HEK293 (cell line): ENCODE data around the gene ACTR1A.

ENCODE experiments used
- BCL11B ChIP-seq: fragments of 450-650 bp; formaldehyde crosslinking; IDR thresholded peaks from 2 replicates; pipeline ENCODE4 v1.5.1; 2016; ENCODE audit warnings: low read depth, missing biosample characterization, missing genetic modification characterization
- GLIS2 ChIP-seq: fragments of 450-650 bp; formaldehyde crosslinking; IDR thresholded peaks from 2 replicates; pipeline ENCODE4 v1.5.1; 2016; ENCODE audit warnings: missing biosample characterization, missing genetic modification characterization
- KLF1 ChIP-seq: fragments of 450-650 bp; formaldehyde crosslinking; IDR thresholded peaks from 2 replicates; pipeline ENCODE4 v1.5.1; 2016; ENCODE audit warnings: missing biosample characterization, missing genetic modification characterization
- OVOL3 ChIP-seq: fragments of 450-650 bp; formaldehyde crosslinking; IDR thresholded peaks from 2 replicates; pipeline ENCODE4 v1.5.1; 2016; ENCODE audit warnings: missing biosample characterization, missing genetic modification characterization
- SCRT1 ChIP-seq: fragments of 450-650 bp; formaldehyde crosslinking; IDR thresholded peaks from 2 replicates; pipeline ENCODE4 v1.5.1; 2016; ENCODE audit warnings: missing biosample characterization, missing genetic modification characterization, borderline replicate concordance
- SETDB1 ChIP-seq: IDR thresholded peaks from one replicate; pipeline ENCODE4 v1.6.1; 2017; ENCODE audit warnings: mild to moderate bottlenecking, low read length, moderate library complexity, mixed read lengths; ENCODE audit not compliant: insufficient read length
- SP3 ChIP-seq: fragments of 450-650 bp; formaldehyde crosslinking; IDR thresholded peaks from 2 replicates; pipeline ENCODE4 v1.5.1; 2016; ENCODE audit warnings: missing biosample characterization, missing genetic modification characterization
- ZEB2 ChIP-seq: fragments of 450-650 bp; formaldehyde crosslinking; IDR thresholded peaks from 2 replicates; pipeline ENCODE4 v1.5.1; 2016; ENCODE audit warnings: missing biosample characterization, missing genetic modification characterization
- ZFP41 ChIP-seq: fragments of 450-650 bp; formaldehyde crosslinking; IDR thresholded peaks from 2 replicates; pipeline ENCODE4 v1.5.1; 2016; ENCODE audit warnings: missing biosample characterization, missing genetic modification characterization, borderline replicate concordance
- ZNF10 ChIP-seq: fragments of 450-650 bp; formaldehyde crosslinking; IDR thresholded peaks from 2 replicates; pipeline ENCODE4 v1.5.1; 2017; ENCODE audit warnings: missing biosample characterization, missing genetic modification characterization
- ZNF112 ChIP-seq: fragments of 450-650 bp; formaldehyde crosslinking; IDR thresholded peaks from 2 replicates; pipeline ENCODE4 v1.5.0; 2017; ENCODE audit warnings: missing biosample characterization, missing genetic modification characterization
- ZNF121 ChIP-seq: fragments of 450-650 bp; formaldehyde crosslinking; IDR thresholded peaks from 2 replicates; pipeline ENCODE4 v1.5.1; 2016; ENCODE audit warnings: missing biosample characterization, missing genetic modification characterization
- ZNF140 ChIP-seq: fragments of 450-650 bp; formaldehyde crosslinking; IDR thresholded peaks from 2 replicates; pipeline ENCODE4 v1.5.1; 2016; ENCODE audit warnings: missing biosample characterization, missing genetic modification characterization
- ZNF155 ChIP-seq: fragments of 450-650 bp; formaldehyde crosslinking; IDR thresholded peaks from 2 replicates; pipeline ENCODE4 v1.5.1; 2016; ENCODE audit warnings: missing biosample characterization, missing genetic modification characterization
- ZNF2 ChIP-seq: fragments of 450-650 bp; formaldehyde crosslinking; IDR thresholded peaks from 2 replicates; pipeline ENCODE4 v1.5.1; 2016; ENCODE audit warnings: missing biosample characterization, missing genetic modification characterization
- ZNF223 ChIP-seq: fragments of 450-650 bp; formaldehyde crosslinking; IDR thresholded peaks from 2 replicates; pipeline ENCODE4 v1.5.1; 2016; ENCODE audit warnings: missing biosample characterization, missing genetic modification characterization
- ZNF335 ChIP-seq: fragments of 450-650 bp; formaldehyde crosslinking; conservative IDR thresholded peaks from 2 replicates; pipeline ENCODE4 v1.5.1; 2016; ENCODE audit warnings: missing biosample characterization, missing genetic modification characterization
- ZNF48 ChIP-seq: fragments of 450-650 bp; formaldehyde crosslinking; IDR thresholded peaks from 2 replicates; pipeline ENCODE4 v1.5.1; 2016; ENCODE audit warnings: missing biosample characterization, missing genetic modification characterization
- ZNF529 ChIP-seq: fragments of 450-650 bp; formaldehyde crosslinking; IDR thresholded peaks from 2 replicates; pipeline ENCODE4 v1.5.1; 2017; ENCODE audit warnings: missing genetic modification characterization, missing biosample characterization; ENCODE audit not compliant: insufficient replicate concordance
- ZNF530 ChIP-seq: fragments of 450-650 bp; formaldehyde crosslinking; IDR thresholded peaks from 2 replicates; pipeline ENCODE4 v1.5.1; 2016; ENCODE audit warnings: low read depth, missing biosample characterization, missing genetic modification characterization
- ZNF549 ChIP-seq: fragments of 450-650 bp; IDR thresholded peaks from 2 replicates; pipeline ENCODE4 v1.5.1; 2018; ENCODE audit warnings: missing biosample characterization, missing genetic modification characterization, mild to moderate bottlenecking, inconsistent platforms, moderate library complexity
- ZNF558 ChIP-seq: fragments of 450-650 bp; formaldehyde crosslinking; IDR thresholded peaks from 2 replicates; pipeline ENCODE4 v1.5.1; 2016; ENCODE audit warnings: missing biosample characterization, missing genetic modification characterization
- ZNF571 ChIP-seq: fragments of 450-650 bp; formaldehyde crosslinking; IDR thresholded peaks from 2 replicates; pipeline ENCODE4 v1.5.0; 2017; ENCODE audit warnings: missing biosample characterization, missing genetic modification characterization
- ZNF600 ChIP-seq: fragments of 450-650 bp; formaldehyde crosslinking; IDR thresholded peaks from 2 replicates; pipeline ENCODE4 v1.5.1; 2016; ENCODE audit warnings: missing biosample characterization, missing genetic modification characterization
- ZNF670 ChIP-seq: fragments of 450-650 bp; formaldehyde crosslinking; IDR thresholded peaks from 2 replicates; pipeline ENCODE4 v1.5.1; 2016; ENCODE audit warnings: missing biosample characterization, missing genetic modification characterization, low read depth
- ZNF677 ChIP-seq: fragments of 450-650 bp; IDR thresholded peaks from 2 replicates; pipeline ENCODE4 v1.5.0; 2018; ENCODE audit warnings: missing biosample characterization, mild to moderate bottlenecking, missing genetic modification characterization, moderate library complexity
- ZNF701 ChIP-seq: fragments of 450-650 bp; formaldehyde crosslinking; IDR thresholded peaks from 2 replicates; pipeline ENCODE4 v1.5.1; 2016; ENCODE audit warnings: missing biosample characterization, missing genetic modification characterization
- ZNF76 ChIP-seq: fragments of 450-650 bp; formaldehyde crosslinking; IDR thresholded peaks from 2 replicates; pipeline ENCODE4; 2016; ENCODE audit warnings: low read depth, missing biosample characterization, missing genetic modification characterization, borderline replicate concordance
- ZXDB ChIP-seq: fragments of 450-650 bp; formaldehyde crosslinking; IDR thresholded peaks from 2 replicates; pipeline ENCODE4 v1.5.1; 2016; ENCODE audit warnings: missing biosample characterization, missing genetic modification characterization
- TF ChIP-seq, protein P1 (sequence below): fragments of 450-650 bp; formaldehyde crosslinking; IDR thresholded peaks from 2 replicates; pipeline ENCODE4 v1.5.1; 2016; ENCODE audit warnings: missing biosample characterization, missing genetic modification characterization
- TF ChIP-seq, protein P2 (sequence below): fragments of 450-650 bp; formaldehyde crosslinking; IDR thresholded peaks from 2 replicates; pipeline ENCODE4 v1.5.1; 2016; ENCODE audit warnings: missing biosample characterization, missing genetic modification characterization
- TF ChIP-seq, protein P3 (sequence below): fragments of 450-650 bp; formaldehyde crosslinking; conservative IDR thresholded peaks from 2 replicates; pipeline ENCODE4 v1.5.1; 2016; ENCODE audit warnings: low read depth, missing biosample characterization, missing genetic modification characterization
- TF ChIP-seq, protein P4 (sequence below): fragments of 450-650 bp; IDR thresholded peaks from 2 replicates; pipeline ENCODE4 v1.5.1; 2018; ENCODE audit warnings: missing biosample characterization, mild to moderate bottlenecking, missing genetic modification characterization
- TF ChIP-seq, protein P5 (sequence below): fragments of 450-650 bp; formaldehyde crosslinking; IDR thresholded peaks from 2 replicates; pipeline ENCODE4 v1.5.1; 2017; ENCODE audit warnings: missing biosample characterization, missing genetic modification characterization

ACTR1A gene

DNA sequence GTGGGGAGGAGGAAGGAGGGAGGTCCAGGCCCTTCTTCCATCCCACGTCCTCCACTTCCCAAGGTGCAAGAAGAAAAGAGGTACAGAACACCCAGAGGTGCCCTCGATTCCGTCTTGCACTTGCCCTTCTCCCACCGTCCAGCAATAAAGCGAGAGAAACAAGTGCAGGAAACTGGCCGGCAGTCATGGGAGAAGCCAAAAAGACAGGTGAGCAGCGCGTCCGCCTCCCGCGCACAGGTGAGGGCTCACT is 52.5 kb downstream of the ACTR1A start (continued):
- TF ChIP-seq, protein P1, sequence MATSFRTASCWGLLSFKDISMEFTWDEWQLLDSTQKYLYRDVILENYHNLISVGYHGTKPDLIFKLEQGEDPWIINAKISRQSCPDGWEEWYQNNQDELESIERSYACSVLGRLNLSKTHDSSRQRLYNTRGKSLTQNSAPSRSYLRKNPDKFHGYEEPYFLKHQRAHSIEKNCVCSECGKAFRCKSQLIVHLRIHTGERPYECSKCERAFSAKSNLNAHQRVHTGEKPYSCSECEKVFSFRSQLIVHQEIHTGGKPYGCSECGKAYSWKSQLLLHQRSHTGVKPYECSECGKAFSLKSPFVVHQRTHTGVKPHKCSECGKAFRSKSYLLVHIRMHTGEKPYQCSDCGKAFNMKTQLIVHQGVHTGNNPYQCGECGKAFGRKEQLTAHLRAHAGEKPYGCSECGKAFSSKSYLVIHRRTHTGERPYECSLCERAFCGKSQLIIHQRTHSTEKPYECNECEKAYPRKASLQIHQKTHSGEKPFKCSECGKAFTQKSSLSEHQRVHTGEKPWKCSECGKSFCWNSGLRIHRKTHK = no peak
- TF ChIP-seq ZNF558 (tag by site-specific recombination) (no peak), ZNF140 (tag by site-specific recombination) (no peak), ZXDB (tag by site-specific recombination) (peak; percentile 41), BCL11B (no peak), ZNF530 (tag by site-specific recombination) (no peak), GLIS2 (tag by site-specific recombination) (0 out of 2 replicates have a peak, but pooled peaks have one; percentile 5), ZNF549 (tag by site-specific recombination) (no peak), ZNF600 (tag by site-specific recombination) (peak; percentile 58; the same call in 1 of the 2 replicates), ZNF223 (tag by site-specific recombination) (no peak), SP3 (tag by site-specific recombination) (no peak), ZEB2 (tag by site-specific recombination) (peak; percentile 85), ZNF571 (tag by site-specific recombination) (no peak), ZFP41 (no peak), ZNF112 (tag by site-specific recombination) (no peak), ZNF10 (no peak), ZNF670 (no peak), OVOL3 (no peak), ZNF701 (tag by site-specific recombination) (no peak), ZNF335 (peak; percentile 69), ZNF2 (peak; percentile 21; the same call in 1 of the 2 replicates), ZNF529 (tag by site-specific recombination) (no peak), ZNF677 (tag by site-specific recombination) (no peak), SCRT1 (no peak), ZNF76 (peak; percentile 44; the same call in 1 of the 2 replicates), KLF1 (tag by site-specific recombination) (no peak), ZNF48 (tag by site-specific recombination) (no peak), ZNF155 (tag by site-specific recombination) (no peak), SETDB1 (no peak), ZNF121 (tag by site-specific recombination) (no peak)
- TF ChIP-seq, protein P2, sequence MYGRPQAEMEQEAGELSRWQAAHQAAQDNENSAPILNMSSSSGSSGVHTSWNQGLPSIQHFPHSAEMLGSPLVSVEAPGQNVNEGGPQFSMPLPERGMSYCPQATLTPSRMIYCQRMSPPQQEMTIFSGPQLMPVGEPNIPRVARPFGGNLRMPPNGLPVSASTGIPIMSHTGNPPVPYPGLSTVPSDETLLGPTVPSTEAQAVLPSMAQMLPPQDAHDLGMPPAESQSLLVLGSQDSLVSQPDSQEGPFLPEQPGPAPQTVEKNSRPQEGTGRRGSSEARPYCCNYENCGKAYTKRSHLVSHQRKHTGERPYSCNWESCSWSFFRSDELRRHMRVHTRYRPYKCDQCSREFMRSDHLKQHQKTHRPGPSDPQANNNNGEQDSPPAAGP (tag by site-specific recombination) = 0 out of 2 replicates have a peak, but pooled peaks have one; percentile 25
- TF ChIP-seq, protein P3, sequence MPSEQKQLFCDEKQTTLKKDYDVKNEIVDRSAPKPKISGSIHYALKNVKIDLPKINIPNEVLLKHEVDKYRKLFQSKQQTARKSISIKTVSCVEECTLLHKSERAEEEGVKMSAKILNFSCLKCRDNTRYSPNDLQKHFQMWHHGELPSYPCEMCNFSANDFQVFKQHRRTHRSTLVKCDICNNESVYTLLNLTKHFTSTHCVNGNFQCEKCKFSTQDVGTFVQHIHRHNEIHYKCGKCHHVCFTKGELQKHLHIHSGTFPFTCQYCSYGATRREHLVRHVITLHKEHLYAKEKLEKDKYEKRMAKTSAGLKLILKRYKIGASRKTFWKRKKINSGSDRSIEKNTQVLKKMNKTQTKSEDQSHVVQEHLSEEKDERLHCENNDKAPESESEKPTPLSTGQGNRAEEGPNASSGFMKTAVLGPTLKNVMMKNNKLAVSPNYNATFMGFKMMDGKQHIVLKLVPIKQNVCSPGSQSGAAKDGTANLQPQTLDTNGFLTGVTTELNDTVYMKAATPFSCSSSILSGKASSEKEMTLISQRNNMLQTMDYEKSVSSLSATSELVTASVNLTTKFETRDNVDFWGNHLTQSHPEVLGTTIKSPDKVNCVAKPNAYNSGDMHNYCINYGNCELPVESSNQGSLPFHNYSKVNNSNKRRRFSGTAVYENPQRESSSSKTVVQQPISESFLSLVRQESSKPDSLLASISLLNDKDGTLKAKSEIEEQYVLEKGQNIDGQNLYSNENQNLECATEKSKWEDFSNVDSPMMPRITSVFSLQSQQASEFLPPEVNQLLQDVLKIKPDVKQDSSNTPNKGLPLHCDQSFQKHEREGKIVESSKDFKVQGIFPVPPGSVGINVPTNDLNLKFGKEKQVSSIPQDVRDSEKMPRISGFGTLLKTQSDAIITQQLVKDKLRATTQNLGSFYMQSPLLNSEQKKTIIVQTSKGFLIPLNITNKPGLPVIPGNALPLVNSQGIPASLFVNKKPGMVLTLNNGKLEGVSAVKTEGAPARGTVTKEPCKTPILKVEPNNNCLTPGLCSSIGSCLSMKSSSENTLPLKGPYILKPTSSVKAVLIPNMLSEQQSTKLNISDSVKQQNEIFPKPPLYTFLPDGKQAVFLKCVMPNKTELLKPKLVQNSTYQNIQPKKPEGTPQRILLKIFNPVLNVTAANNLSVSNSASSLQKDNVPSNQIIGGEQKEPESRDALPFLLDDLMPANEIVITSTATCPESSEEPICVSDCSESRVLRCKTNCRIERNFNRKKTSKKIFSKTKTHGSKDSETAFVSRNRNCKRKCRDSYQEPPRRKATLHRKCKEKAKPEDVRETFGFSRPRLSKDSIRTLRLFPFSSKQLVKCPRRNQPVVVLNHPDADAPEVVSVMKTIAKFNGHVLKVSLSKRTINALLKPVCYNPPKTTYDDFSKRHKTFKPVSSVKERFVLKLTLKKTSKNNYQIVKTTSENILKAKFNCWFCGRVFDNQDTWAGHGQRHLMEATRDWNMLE (tag by site-specific recombination) = no peak
- TF ChIP-seq, protein P4, sequence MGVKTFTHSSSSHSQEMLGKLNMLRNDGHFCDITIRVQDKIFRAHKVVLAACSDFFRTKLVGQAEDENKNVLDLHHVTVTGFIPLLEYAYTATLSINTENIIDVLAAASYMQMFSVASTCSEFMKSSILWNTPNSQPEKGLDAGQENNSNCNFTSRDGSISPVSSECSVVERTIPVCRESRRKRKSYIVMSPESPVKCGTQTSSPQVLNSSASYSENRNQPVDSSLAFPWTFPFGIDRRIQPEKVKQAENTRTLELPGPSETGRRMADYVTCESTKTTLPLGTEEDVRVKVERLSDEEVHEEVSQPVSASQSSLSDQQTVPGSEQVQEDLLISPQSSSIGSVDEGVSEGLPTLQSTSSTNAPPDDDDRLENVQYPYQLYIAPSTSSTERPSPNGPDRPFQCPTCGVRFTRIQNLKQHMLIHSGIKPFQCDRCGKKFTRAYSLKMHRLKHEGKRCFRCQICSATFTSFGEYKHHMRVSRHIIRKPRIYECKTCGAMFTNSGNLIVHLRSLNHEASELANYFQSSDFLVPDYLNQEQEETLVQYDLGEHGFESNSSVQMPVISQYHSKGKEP (tag by site-specific recombination) = no peak
- TF ChIP-seq, protein P5, sequence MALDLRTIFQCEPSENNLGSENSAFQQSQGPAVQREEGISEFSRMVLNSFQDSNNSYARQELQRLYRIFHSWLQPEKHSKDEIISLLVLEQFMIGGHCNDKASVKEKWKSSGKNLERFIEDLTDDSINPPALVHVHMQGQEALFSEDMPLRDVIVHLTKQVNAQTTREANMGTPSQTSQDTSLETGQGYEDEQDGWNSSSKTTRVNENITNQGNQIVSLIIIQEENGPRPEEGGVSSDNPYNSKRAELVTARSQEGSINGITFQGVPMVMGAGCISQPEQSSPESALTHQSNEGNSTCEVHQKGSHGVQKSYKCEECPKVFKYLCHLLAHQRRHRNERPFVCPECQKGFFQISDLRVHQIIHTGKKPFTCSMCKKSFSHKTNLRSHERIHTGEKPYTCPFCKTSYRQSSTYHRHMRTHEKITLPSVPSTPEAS (tag by site-specific recombination) = peak; percentile 49; the same call in 1 of the 2 replicates
